Prostate gland (tissue), 2 donors: ENCODE data around the gene RSPH1. TPM values are rescaled to one million over a fixed set of nuclear protein-coding genes. Genes with fewer than 3 reads are reported as not detected.

Experiments used
- DNase-seq: peaks from one replicate; pipeline ENCODE4 v3.0.0-alpha.2; 2019; ENCODE audit warnings: low spot score
- H3K27ac ChIP-seq, 2 donors: fragments of 200-600 bp; sonication (generic); 2 replicates each; pipeline ENCODE4 v1.5.1; 2017 to 2019
- H3K27me3 ChIP-seq: fragments of 200-600 bp; sonication (generic); replicated peaks from 2 replicates; pipeline ENCODE4 v1.5.1; 2019; ENCODE audit not compliant: insufficient read depth
- H3K36me3 ChIP-seq, 2 donors: fragments of 200-600 bp; sonication (generic); 1 replicate in 1 of 2; 2 replicates in 1 of 2; pipeline versions ENCODE4 v1.5.1 to v1.8.1; 2017 to 2019
- H3K4me1 ChIP-seq: fragments of 200-600 bp; sonication (generic); replicated peaks from 2 replicates; pipeline ENCODE4 v1.5.1; 2019
- H3K4me3 ChIP-seq, 2 donors: fragments of 200-600 bp; sonication (generic); 2 replicates each; pipeline ENCODE4 v1.5.1; 2017 to 2019
- H3K9me3 ChIP-seq: fragments of 200-600 bp; sonication (generic); 2 replicates; pipeline ENCODE4 v1.5.1; 2017
- CTCF ChIP-seq, 4 experiments: fragments of 200-600 bp in 2 of 4; fragments of 450-650 bp in 2 of 4; sonication (generic) in 2 of 4; IDR thresholded peaks; 1 replicate in 3 of 4; 2 replicates in 1 of 4; pipeline ENCODE4 v1.5.1; 2016 to 2019; ENCODE audit warnings: antibody characterized with exemption in 4 of 4, mild to moderate bottlenecking in 2 of 4, moderate library complexity in 2 of 4
- POLR2A ChIP-seq: fragments of 450-650 bp; IDR thresholded peaks from one replicate; pipeline ENCODE4 v1.6.1; 2016; ENCODE audit warnings: antibody characterized with exemption, mild to moderate bottlenecking
- POLR2AphosphoS5 ChIP-seq: sonication (generic); formaldehyde crosslinking; IDR thresholded peaks from one replicate; pipeline ENCODE4 v1.6.1; 2017; ENCODE audit warnings: antibody characterized with exemption
- WGBS: methylation state at CpG from one replicate; pipeline ENCODE4 v1.1.5; 2018; 5-methylcytosine and 5-hydroxymethylcytosine counted together
- intact Hi-C: fragments of 100-400 bp; cut with DNase I; formaldehyde crosslinking; loops from one replicate; pipeline ENCODE4 v1.14.2; 2022
- total RNA-seq, 2 donors: library from RNA; depleted of rRNA; stranded (reverse); fragments of >200 nt; gene quantifications; one replicate each; pipeline ENCODE4 v1.1.0, GENCODE V29; 2016

The RSPH1 gene
- total RNA-seq, 2 donors from 2014 or later, result 1.6 to 2.6 TPM

- intact Hi-C loops, result no loop called here
- Histone ChIP-seq H3K4me1 (no peaks in the 10 kb centered on the region), H3K9me3 (no peaks in the 10 kb centered on the region), H3K27me3 (no peaks in the 10 kb centered on the region), H3K27ac (no peak overlapping the region), H3K4me3 (no peak overlapping the region), H3K36me3 (no peaks in the 10 kb centered on the region)
- TF ChIP-seq CTCF (IDR thresholded peaks at IDR 0.05) (no peak), POLR2A (no peak), POLR2AphosphoS5 (no peak)
- DNase-seq, result no peak
- 83% methylated on average over 17 of the region's 17 CpGs for WGBS
Measured at GRCh38 chr21:42439284-42440186, 56.5 kb downstream of the RSPH1 start.

- no peaks in the 10 kb centered on the region for H3K4me1 ChIP-seq
- H3K36me3 ChIP-seq, result no peaks in the 10 kb centered on the region
- no peak for TF ChIP-seq CTCF (IDR thresholded peaks at IDR 0.05)
- TF ChIP-seq POLR2A, result no peak
- TF ChIP-seq POLR2AphosphoS5, result no peak
- H3K27ac ChIP-seq, result no peak overlapping the region
- no peak overlapping the region for H3K4me3 ChIP-seq
- no peaks in the 10 kb centered on the region for H3K27me3 ChIP-seq
- 84% methylated on average over 25 of the region's 25 CpGs for WGBS
- intact Hi-C loops, result no loop called here
- H3K9me3 ChIP-seq, result no peaks in the 10 kb centered on the region
- no peak for DNase-seq
Measured at GRCh38 chr21:42438316-42439205, 57.5 kb downstream of the RSPH1 start.

GRCh38 chr21:42437786-42438185 is 58.2 kb downstream of the RSPH1 start:
- H3K27me3 ChIP-seq, result no peaks in the 10 kb centered on the region
- no peaks in the 10 kb centered on the region for H3K9me3 ChIP-seq
- no peaks in the 10 kb centered on the region for H3K36me3 ChIP-seq
- WGBS, result 40% methylated on average over 8 of the region's 8 CpGs
- intact Hi-C loops, result no loop called here
- H3K4me1 ChIP-seq, result no peaks in the 10 kb centered on the region
- TF ChIP-seq POLR2A (no peak), CTCF (IDR thresholded peaks at IDR 0.05) (no peak), POLR2AphosphoS5 (no peak)
- H3K4me3 ChIP-seq, result no peak overlapping the region
- no peak overlapping the region for H3K27ac ChIP-seq
- DNase-seq, result no peak

- Histone ChIP-seq H3K36me3 (no peaks in the 10 kb centered on the region), H3K4me3 (no peak overlapping the region), H3K9me3 (no peaks in the 10 kb centered on the region), H3K4me1 (no peaks in the 10 kb centered on the region), H3K27ac (no peak overlapping the region), H3K27me3 (no peaks in the 10 kb centered on the region)
- DNase-seq, result no peak
- intact Hi-C loops, result no loop called here
- TF ChIP-seq POLR2A (no peak), POLR2AphosphoS5 (no peak), CTCF (IDR thresholded peaks at IDR 0.05) (no peak)
Measured at GRCh38 chr21:42436914-42437313, 59.1 kb downstream of the RSPH1 start.
